ENCODE results near the gene HOXA9. TPM values are rescaled to one million over a fixed set of nuclear protein-coding genes. Genes with fewer than 3 reads are reported as not detected.

HOXA9 gene
- polyA plus RNA-seq, 3 donors: 0.55 to 1.9 (median 1.2) TPM

DNA sequence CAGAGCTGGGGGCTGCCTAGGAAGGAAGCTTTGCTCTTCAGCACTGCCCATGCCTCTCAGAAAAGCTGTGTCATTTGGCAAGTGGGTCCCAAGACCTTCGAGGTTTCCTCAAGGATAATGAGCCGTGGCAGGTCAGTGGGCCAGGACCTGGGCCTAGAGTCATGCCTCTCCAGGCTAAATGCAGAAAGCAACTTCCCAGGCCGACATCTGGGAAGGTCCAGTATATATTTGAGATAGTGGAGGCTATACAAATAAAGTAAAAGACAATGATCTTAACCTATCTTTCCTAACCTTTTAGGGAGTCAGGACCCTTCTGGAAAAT, 11.1 kb upstream of the HOXA9 start:
- no peak overlapping the region for H3K27ac ChIP-seq (ENCODE audit: low read depth in 1 of 2, low read length in 2 of 2)
- no peak overlapping the region for H3K4me2 ChIP-seq (replicated peaks; ENCODE audit: extremely low read depth, low read length, poor library complexity, severe bottlenecking)
- H2AFZ ChIP-seq (ENCODE audit: insufficient read depth, low read depth, low read length, poor library complexity, severe bottlenecking): no peak overlapping the region
- peak overlapping the region in 1 of 2 donors; percentile 87 for H3K4me3 Mint-ChIP-seq
- H3K36me3 ChIP-seq (replicated peaks in 1 of 2; ENCODE audit: control insufficient read depth in 1 of 2, insufficient read depth in 2 of 2, low read length in 2 of 2): no peaks in the 10 kb centered on the region
- TF ChIP-seq, protein P1, sequence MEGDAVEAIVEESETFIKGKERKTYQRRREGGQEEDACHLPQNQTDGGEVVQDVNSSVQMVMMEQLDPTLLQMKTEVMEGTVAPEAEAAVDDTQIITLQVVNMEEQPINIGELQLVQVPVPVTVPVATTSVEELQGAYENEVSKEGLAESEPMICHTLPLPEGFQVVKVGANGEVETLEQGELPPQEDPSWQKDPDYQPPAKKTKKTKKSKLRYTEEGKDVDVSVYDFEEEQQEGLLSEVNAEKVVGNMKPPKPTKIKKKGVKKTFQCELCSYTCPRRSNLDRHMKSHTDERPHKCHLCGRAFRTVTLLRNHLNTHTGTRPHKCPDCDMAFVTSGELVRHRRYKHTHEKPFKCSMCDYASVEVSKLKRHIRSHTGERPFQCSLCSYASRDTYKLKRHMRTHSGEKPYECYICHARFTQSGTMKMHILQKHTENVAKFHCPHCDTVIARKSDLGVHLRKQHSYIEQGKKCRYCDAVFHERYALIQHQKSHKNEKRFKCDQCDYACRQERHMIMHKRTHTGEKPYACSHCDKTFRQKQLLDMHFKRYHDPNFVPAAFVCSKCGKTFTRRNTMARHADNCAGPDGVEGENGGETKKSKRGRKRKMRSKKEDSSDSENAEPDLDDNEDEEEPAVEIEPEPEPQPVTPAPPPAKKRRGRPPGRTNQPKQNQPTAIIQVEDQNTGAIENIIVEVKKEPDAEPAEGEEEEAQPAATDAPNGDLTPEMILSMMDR (IDR thresholded peaks at IDR 0.05): no peak
- H3K9me3 ChIP-seq (replicated peaks in 1 of 2; ENCODE audit: control insufficient read depth in 1 of 2, insufficient read depth in 1 of 2, low read length in 2 of 2): peaks cover 14 to 18% of the 10 kb centered on the region in 2 donors
- H3K27ac Mint-ChIP-seq: no peak overlapping the region
- peaks cover 8 to 21% of the 10 kb centered on the region in 2 donors for H3K36me3 Mint-ChIP-seq
- H4K20me1 ChIP-seq (ENCODE audit: insufficient read depth, low read length): no peaks in the 10 kb centered on the region
- H3K27me3 Mint-ChIP-seq (ENCODE audit: low read depth in 3 of 3): peaks cover 84 to 95% (median 90%) of the 10 kb centered on the region in 3 donors
- intact Hi-C loops (cut with micrococcal nuclease): no loop called here
- no peaks in the 10 kb centered on the region for H3K79me2 ChIP-seq (ENCODE audit: insufficient read depth, low read length)
- H3K4me1 ChIP-seq (ENCODE audit: control insufficient read depth in 1 of 2, insufficient read depth in 2 of 2, low read length in 2 of 2): peaks cover 32 to 42% of the 10 kb centered on the region in 2 donors
- no peak overlapping the region for H3K4me3 ChIP-seq (replicated peaks in 1 of 3; ENCODE audit: low read depth in 2 of 3, low read length in 3 of 3)
- peaks cover 33% of the 10 kb centered on the region for H3K4me1 Mint-ChIP-seq
- no peak for DNase-seq
- peaks cover 0 to 29% (median 10%) of the 10 kb centered on the region in 7 donors for H3K9me3 Mint-ChIP-seq
- H3K9ac ChIP-seq (ENCODE audit: insufficient read depth, low read length, poor library complexity, severe bottlenecking): no peak overlapping the region
- WGBS (ENCODE audit: insufficient coverage): no CpG with 5 or more reads among the region's 3 CpGs
- peaks cover 49 to 98% of the 10 kb centered on the region in 2 donors for H3K27me3 ChIP-seq (ENCODE audit: control insufficient read depth in 2 of 2, insufficient read depth in 2 of 2, low read length in 2 of 2)

DNA sequence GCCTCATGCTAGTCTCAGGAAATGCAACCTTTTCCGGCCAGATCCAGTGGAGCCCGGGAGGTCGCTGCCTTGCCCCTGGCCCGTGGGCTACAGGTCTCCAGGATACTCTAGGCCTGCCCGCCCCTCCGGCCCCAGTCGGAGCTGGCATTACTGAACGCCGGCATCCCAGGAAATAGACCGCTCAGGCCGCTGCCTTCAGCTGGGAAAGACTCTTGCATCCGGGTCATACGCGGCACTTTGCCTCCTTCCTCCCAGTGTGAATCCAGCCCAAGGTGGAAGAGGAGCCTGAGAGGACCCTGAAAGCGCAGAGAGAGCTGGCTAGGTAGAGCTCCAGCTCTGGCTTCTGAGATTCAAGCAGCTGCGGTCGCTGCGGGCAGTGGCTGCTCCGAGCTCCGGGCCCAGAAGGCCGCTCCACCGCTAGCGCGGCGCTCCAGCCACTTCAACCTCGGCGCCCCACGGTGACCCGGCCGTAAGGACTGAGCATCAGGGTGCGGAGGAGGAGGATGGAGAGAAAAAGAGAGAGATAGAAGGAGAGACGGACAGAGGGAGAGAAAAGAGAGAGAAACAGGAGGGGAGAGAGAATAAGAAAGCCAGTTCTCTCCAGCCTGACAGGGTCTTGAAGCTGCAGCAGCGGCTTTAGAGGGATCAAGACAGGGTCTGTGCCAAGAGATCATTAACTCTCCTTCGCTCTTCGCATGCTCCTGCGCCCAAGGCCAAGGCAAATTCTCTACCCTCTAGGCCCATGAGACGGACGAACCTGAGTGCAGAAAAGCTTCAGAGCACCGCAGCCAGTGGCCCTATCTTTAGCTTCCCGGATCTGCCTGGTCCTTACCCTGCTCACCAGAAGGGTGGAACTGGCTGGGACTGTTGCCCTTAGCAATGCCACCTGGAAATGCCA, 10.5 kb upstream of the HOXA9 start:
- no peak overlapping the region for H3K4me3 ChIP-seq (replicated peaks in 1 of 3; ENCODE audit: low read depth in 2 of 3, low read length in 3 of 3)
- no peaks in the 10 kb centered on the region for H3K79me2 ChIP-seq (ENCODE audit: insufficient read depth, low read length)
- Mint-ChIP-seq H3K4me3 (peak overlapping the region in 1 of 2 donors; percentile 87), H3K9me3 (peaks cover 0 to 31% (median 10%) of the 10 kb centered on the region in 7 donors), H3K4me1 (peaks cover 35% of the 10 kb centered on the region), H3K36me3 (peaks cover 10 to 25% of the 10 kb centered on the region in 2 donors), H3K27me3 (ENCODE audit: low read depth in 3 of 3) (peaks cover 85 to 96% (median 90%) of the 10 kb centered on the region in 3 donors), H3K27ac (peak overlapping the region in 1 of 7 donors; percentile 72)
- intact Hi-C loops (cut with micrococcal nuclease): no loop called here
- no peaks in the 10 kb centered on the region for H3K36me3 ChIP-seq (replicated peaks in 1 of 2; ENCODE audit: control insufficient read depth in 1 of 2, insufficient read depth in 2 of 2, low read length in 2 of 2)
- peaks cover 14 to 23% of the 10 kb centered on the region in 2 donors for H3K9me3 ChIP-seq (replicated peaks in 1 of 2; ENCODE audit: control insufficient read depth in 1 of 2, insufficient read depth in 1 of 2, low read length in 2 of 2)
- H3K4me1 ChIP-seq (ENCODE audit: control insufficient read depth in 1 of 2, insufficient read depth in 2 of 2, low read length in 2 of 2): peaks cover 32 to 45% of the 10 kb centered on the region in 2 donors
- TF ChIP-seq, protein P1 (IDR thresholded peaks at IDR 0.05): no peak
- no peak overlapping the region for H3K27ac ChIP-seq (ENCODE audit: low read depth in 1 of 2, low read length in 2 of 2)
- H3K4me2 ChIP-seq (replicated peaks; ENCODE audit: extremely low read depth, low read length, poor library complexity, severe bottlenecking): no peak overlapping the region
- DNase-seq: no peak
- H3K27me3 ChIP-seq (ENCODE audit: control insufficient read depth in 2 of 2, insufficient read depth in 2 of 2, low read length in 2 of 2): peaks cover 53 to 98% of the 10 kb centered on the region in 2 donors
- WGBS (ENCODE audit: insufficient coverage): 95% methylated on average over 33 of the region's 40 CpGs
- H2AFZ ChIP-seq (ENCODE audit: insufficient read depth, low read depth, low read length, poor library complexity, severe bottlenecking): no peak overlapping the region
- no peaks in the 10 kb centered on the region for H4K20me1 ChIP-seq (ENCODE audit: insufficient read depth, low read length)
- H3K9ac ChIP-seq (ENCODE audit: insufficient read depth, low read length, poor library complexity, severe bottlenecking): no peak overlapping the region

Data from CD14-positive monocyte (primary cell).